Measurements from ENCODE around the gene GDAP2. TPM values are rescaled to one million over a fixed set of nuclear protein-coding genes. Genes with fewer than 3 reads are reported as not detected.

The GDAP2 gene
- total and polyA plus RNA-seq, 3 donors from 2014 or later, result 20.0 to 47.6 (median 44.7) TPM

DNA sequence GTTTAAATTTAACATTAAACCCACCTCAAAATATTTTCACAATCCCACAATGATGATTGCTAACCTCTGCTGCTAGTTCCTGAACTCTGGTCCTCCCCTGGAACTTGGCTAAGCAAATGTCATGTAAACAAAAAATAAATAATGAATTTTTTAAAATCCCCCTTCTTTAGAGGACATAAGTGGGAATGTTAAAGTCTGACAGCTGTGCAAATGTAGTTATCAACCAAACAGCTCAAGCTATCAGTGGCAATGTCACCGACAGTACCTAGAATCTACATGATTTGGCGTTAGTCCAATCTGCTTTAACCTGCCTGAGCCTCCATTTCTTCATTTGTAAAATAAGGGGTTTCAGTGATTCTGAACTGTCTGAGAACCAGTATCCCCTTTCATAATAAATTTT, 67.7 kb downstream of the GDAP2 start:
- intact Hi-C loops (cut with DNase I; ENCODE audit: low total_unique reads), result no loop called here
- DNase-seq, result no peak
- WGBS, 2 donors, result 63 to 74% methylated on average over 2 of the region's 2 CpGs
- TF ChIP-seq, protein P1, sequence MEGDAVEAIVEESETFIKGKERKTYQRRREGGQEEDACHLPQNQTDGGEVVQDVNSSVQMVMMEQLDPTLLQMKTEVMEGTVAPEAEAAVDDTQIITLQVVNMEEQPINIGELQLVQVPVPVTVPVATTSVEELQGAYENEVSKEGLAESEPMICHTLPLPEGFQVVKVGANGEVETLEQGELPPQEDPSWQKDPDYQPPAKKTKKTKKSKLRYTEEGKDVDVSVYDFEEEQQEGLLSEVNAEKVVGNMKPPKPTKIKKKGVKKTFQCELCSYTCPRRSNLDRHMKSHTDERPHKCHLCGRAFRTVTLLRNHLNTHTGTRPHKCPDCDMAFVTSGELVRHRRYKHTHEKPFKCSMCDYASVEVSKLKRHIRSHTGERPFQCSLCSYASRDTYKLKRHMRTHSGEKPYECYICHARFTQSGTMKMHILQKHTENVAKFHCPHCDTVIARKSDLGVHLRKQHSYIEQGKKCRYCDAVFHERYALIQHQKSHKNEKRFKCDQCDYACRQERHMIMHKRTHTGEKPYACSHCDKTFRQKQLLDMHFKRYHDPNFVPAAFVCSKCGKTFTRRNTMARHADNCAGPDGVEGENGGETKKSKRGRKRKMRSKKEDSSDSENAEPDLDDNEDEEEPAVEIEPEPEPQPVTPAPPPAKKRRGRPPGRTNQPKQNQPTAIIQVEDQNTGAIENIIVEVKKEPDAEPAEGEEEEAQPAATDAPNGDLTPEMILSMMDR (IDR thresholded peaks at IDR 0.05), result no peak
- no peak for TF ChIP-seq POLR2A (IDR thresholded peaks at IDR 0.05)
- Histone ChIP-seq H3K9me3 (no peaks in the 10 kb centered on the region), H3K27ac (no peak overlapping the region), H3K4me3 (no peak overlapping the region), H3K27me3 (no peaks in the 10 kb centered on the region), H3K36me3 (ENCODE audit: low read depth, missing control alignments) (no peaks in the 10 kb centered on the region), H3K4me1 (no peaks in the 10 kb centered on the region)

DNA sequence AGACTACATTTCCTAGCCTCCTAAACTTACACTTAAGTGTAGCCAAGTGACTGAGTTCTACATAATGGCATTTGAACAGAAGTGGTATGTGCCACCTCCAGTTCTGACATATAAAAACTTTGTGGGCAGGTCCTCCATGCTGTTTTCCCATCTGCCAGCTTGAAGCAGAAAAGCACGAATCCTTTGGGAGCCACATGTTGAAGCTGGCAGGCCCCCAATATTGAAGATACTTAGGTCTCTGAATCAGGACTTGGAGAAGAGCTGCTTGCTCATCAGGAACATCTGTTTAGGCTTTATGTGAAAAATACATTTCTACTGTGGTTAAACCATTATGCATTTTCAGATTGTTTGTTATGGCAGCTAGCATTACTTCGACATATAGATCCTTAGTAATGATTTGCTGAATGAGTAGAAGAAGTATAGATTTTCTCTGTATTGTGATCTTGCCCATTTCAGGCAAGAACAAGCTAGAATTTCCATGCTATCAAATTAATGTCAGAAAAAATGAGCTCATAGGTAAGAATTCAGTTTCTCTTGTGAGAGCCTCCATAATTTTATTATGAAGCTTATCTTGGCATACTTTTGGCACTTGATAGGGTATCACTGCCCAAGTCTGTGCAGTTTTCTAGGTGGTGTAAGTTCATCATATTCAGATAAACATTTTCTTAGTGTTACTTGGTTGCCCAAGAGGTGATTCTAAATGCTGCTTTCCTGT, 68.4 kb downstream of the GDAP2 start:
- Histone ChIP-seq H3K4me1 (no peaks in the 10 kb centered on the region), H3K9me3 (no peaks in the 10 kb centered on the region), H3K36me3 (ENCODE audit: low read depth, missing control alignments) (no peaks in the 10 kb centered on the region), H3K27me3 (no peaks in the 10 kb centered on the region), H3K4me3 (no peak overlapping the region), H3K27ac (no peak overlapping the region)
- DNase-seq, result no peak
- intact Hi-C loops (cut with DNase I; ENCODE audit: low total_unique reads), result no loop called here
- 47 to 59% methylated on average over 2 of the region's 2 CpGs for WGBS, 2 donors
- TF ChIP-seq POLR2A (IDR thresholded peaks at IDR 0.05), result no peak
- TF ChIP-seq, protein P1 (IDR thresholded peaks at IDR 0.05), result no peak

DNA sequence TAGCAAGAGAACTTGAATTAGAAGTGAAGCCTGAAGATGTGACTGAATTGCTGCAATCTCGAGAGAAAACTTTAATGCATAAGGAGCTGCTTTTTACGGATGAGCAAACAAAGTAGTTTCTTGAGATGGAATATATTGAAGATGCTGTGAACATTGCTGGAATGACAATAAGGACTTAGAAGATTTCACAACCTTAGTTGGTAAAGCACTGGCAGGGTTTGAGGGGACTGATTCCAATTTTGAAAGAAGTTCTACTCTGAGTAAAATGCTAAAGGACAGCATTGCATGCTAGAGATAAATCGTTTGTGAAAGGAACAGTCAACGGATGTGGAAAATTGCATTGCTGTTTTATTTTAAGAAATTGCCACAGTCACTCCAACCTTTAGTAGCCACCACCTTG, 69.5 kb downstream of the GDAP2 start:
- WGBS, 2 donors, result 82 to 91% methylated on average over 4 of the region's 4 CpGs
- intact Hi-C loops (cut with DNase I; ENCODE audit: low total_unique reads), result no loop called here
- Histone ChIP-seq H3K27ac (no peak overlapping the region), H3K27me3 (no peaks in the 10 kb centered on the region), H3K4me3 (no peak overlapping the region), H3K4me1 (no peaks in the 10 kb centered on the region), H3K36me3 (ENCODE audit: low read depth, missing control alignments) (no peaks in the 10 kb centered on the region), H3K9me3 (no peaks in the 10 kb centered on the region)
- TF ChIP-seq, protein P1 (IDR thresholded peaks at IDR 0.05), result no peak
- TF ChIP-seq POLR2A (IDR thresholded peaks at IDR 0.05), result no peak
- DNase-seq, result no peak

DNA sequence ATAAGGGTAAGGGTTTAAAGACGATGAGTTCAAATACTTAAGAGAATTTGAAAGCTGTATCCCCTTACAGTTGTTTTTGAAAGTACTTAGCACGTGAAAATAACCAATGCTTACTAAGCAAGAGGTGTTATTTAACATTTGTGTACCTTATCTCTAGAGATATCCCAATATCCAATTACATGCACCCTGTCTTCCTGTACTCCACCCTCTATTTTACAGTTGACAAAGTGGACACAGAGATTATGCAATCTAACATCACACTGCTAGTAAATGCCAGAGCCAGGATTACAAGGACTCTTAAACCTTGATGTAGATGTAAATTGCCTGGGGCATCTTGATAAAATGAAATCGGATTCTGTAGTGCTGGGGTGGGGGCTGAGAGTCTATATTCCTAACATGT, 72.0 kb downstream of the GDAP2 start:
- Histone ChIP-seq H3K9me3 (no peaks in the 10 kb centered on the region), H3K36me3 (ENCODE audit: low read depth, missing control alignments) (no peaks in the 10 kb centered on the region), H3K27ac (no peak overlapping the region), H3K4me3 (no peak overlapping the region), H3K4me1 (no peaks in the 10 kb centered on the region), H3K27me3 (no peaks in the 10 kb centered on the region)
- no peak for TF ChIP-seq POLR2A (IDR thresholded peaks at IDR 0.05)
- TF ChIP-seq, protein P1 (IDR thresholded peaks at IDR 0.05), result no peak
- 64 to 80% methylated on average over 3 of the region's 3 CpGs for WGBS, 2 donors
- intact Hi-C loops (cut with DNase I; ENCODE audit: low total_unique reads), result no loop called here
- DNase-seq, result no peak
